Activated B cell treated with CpG ODN at 0.5 μM for 24 hours (primary cell): ENCODE results near the gene DCTN3. TPM values are rescaled to one million over a fixed set of nuclear protein-coding genes. Genes with fewer than 3 reads are reported as not detected.

ENCODE experiments used
- ATAC-seq: fragments of 200-7000 bp; cut with Tn5 transposase; one replicate; pipeline ENCODE4 v1.10.0; 2021; ENCODE audit warnings: low read depth, mild to moderate bottlenecking, moderate library complexity
- CTCF ChIA-PET: fragments of 350-600 bp; sonication (Branson Sonifier 250); formaldehyde crosslinking; loops from one replicate; lab custom pipeline; 2021; ENCODE audit warnings: antibody characterized with exemption; lab: Charles Lee
- POLR2A ChIA-PET: fragments of 350-600 bp; sonication (Branson Sonifier 250); formaldehyde crosslinking; loops from one replicate; lab custom pipeline; 2021; ENCODE audit warnings: antibody characterized with exemption; lab: Charles Lee
- DNase-seq: peaks from one replicate; pipeline ENCODE4 v3.0.0; 2022
- H3K27ac Mint-ChIP-seq: one replicate; pipeline ENCODE4 v1.8.0; 2020; ENCODE audit warnings: mixed read lengths
- H3K27me3 Mint-ChIP-seq: one replicate; pipeline ENCODE4 v1.8.0; 2021; ENCODE audit warnings: mixed read lengths
- H3K36me3 Mint-ChIP-seq: one replicate; pipeline ENCODE4 v1.8.0; 2021; ENCODE audit warnings: low read depth, mixed read lengths
- H3K4me1 Mint-ChIP-seq: one replicate; pipeline ENCODE4 v1.8.0; 2021; ENCODE audit warnings: mixed read lengths
- H3K4me3 Mint-ChIP-seq: one replicate; pipeline ENCODE4 v1.8.0; 2020; ENCODE audit warnings: mild to moderate bottlenecking, mixed read lengths
- H3K9me3 Mint-ChIP-seq: one replicate; pipeline ENCODE4 v1.8.0; 2020; ENCODE audit warnings: mixed read lengths
- CTCF ChIP-seq: fragments of 200-600 bp; IDR thresholded peaks from one replicate; pipeline ENCODE4 v1.8.0; 2022; ENCODE audit warnings: antibody characterized with exemption, mild to moderate bottlenecking
- intact Hi-C: fragments of 100-400 bp; cut with micrococcal nuclease; formaldehyde crosslinking; loops from one replicate; pipeline ENCODE4 v1.15.1; 2024
- total RNA-seq: library from RNA; stranded (reverse); gene quantifications from 2 replicates; pipeline ENCODE4 v1.2.3, GENCODE V29; 2022

DCTN3 gene
- total RNA-seq, 1 donor from 2014 or later, result 63.9 TPM

- H3K9me3 Mint-ChIP-seq, result no peaks in the 10 kb centered on the region
- no peak overlapping the region for H3K4me3 Mint-ChIP-seq
- ChIA-PET CTCF (no interaction called here), POLR2A (no interaction called here)
- peaks cover 19% of the 10 kb centered on the region for H3K4me1 Mint-ChIP-seq
- ATAC-seq, result no peak
- no peak for DNase-seq
- no peak overlapping the region for H3K27ac Mint-ChIP-seq
- no peak for TF ChIP-seq CTCF
- peaks cover 34% of the 10 kb centered on the region for H3K27me3 Mint-ChIP-seq
- H3K36me3 Mint-ChIP-seq, result no peaks in the 10 kb centered on the region
- intact Hi-C loops, result no loop called here
Observed at GRCh38 chr9:34574571-34574970, 45.7 kb downstream of the DCTN3 start.

- peaks cover 14% of the 10 kb centered on the region for H3K4me1 Mint-ChIP-seq
- CTCF ChIA-PET, result no interaction called here
- H3K27me3 Mint-ChIP-seq, result peaks cover 28% of the 10 kb centered on the region
- intact Hi-C loops, result no loop called here
- ATAC-seq (no peak), DNase-seq (no peak)
- POLR2A ChIA-PET, result no interaction called here
- no peaks in the 10 kb centered on the region for H3K9me3 Mint-ChIP-seq
- no peak for TF ChIP-seq CTCF
- no peaks in the 10 kb centered on the region for H3K36me3 Mint-ChIP-seq
- H3K27ac Mint-ChIP-seq, result no peak overlapping the region
- H3K4me3 Mint-ChIP-seq, result no peak overlapping the region
Observed at GRCh38 chr9:34573599-34574325, 46.5 kb downstream of the DCTN3 start.

- H3K27me3 Mint-ChIP-seq, result peaks cover 28% of the 10 kb centered on the region
Observed at GRCh38 chr9:34572628-34573027, 47.7 kb downstream of the DCTN3 start.

GRCh38 chr9:34572092-34572491 is 48.2 kb downstream of the DCTN3 start:
- ATAC-seq (no peak), DNase-seq (no peak)
- intact Hi-C loops, result no loop called here
- peaks cover 28% of the 10 kb centered on the region for H3K27me3 Mint-ChIP-seq
- no peak overlapping the region for H3K27ac Mint-ChIP-seq
- no peak for TF ChIP-seq CTCF
- H3K36me3 Mint-ChIP-seq, result no peaks in the 10 kb centered on the region
- no peak overlapping the region for H3K4me3 Mint-ChIP-seq
- peaks cover 8% of the 10 kb centered on the region for H3K4me1 Mint-ChIP-seq
- POLR2A ChIA-PET, result no interaction called here
- no peaks in the 10 kb centered on the region for H3K9me3 Mint-ChIP-seq
- CTCF ChIA-PET, result no interaction called here

More at GRCh38 chr9:34572628-34573027, 47.7 kb downstream of the DCTN3 start:
- intact Hi-C loops, result no loop called here
- Mint-ChIP-seq H3K36me3 (no peaks in the 10 kb centered on the region), H3K27ac (no peak overlapping the region), H3K4me3 (no peak overlapping the region), H3K4me1 (peaks cover 13% of the 10 kb centered on the region), H3K9me3 (no peaks in the 10 kb centered on the region)
- TF ChIP-seq CTCF, result no peak
- ATAC-seq (no peak), DNase-seq (no peak)
- POLR2A ChIA-PET, result no interaction called here
- CTCF ChIA-PET, result no interaction called here

- no peak for DNase-seq
- CTCF ChIA-PET, result no interaction called here
- no peaks in the 10 kb centered on the region for H3K36me3 Mint-ChIP-seq
- intact Hi-C loops, result no loop called here
- peaks cover 31% of the 10 kb centered on the region for H3K27me3 Mint-ChIP-seq
- no peak overlapping the region for H3K4me3 Mint-ChIP-seq
- no peak for TF ChIP-seq CTCF
- POLR2A ChIA-PET, result no interaction called here
- H3K27ac Mint-ChIP-seq, result no peak overlapping the region
- H3K4me1 Mint-ChIP-seq, result peaks cover 7% of the 10 kb centered on the region
- no peak for ATAC-seq
- H3K9me3 Mint-ChIP-seq, result no peaks in the 10 kb centered on the region
Observed at GRCh38 chr9:34571481-34571810, 48.8 kb downstream of the DCTN3 start.
